A673 (cell line): ENCODE data around the gene LTN1. TPM values are rescaled to one million over a fixed set of nuclear protein-coding genes. Genes with fewer than 3 reads are reported as not detected.

ENCODE experiments used
- BruUV-seq: library from RNA; stranded (reverse); fragments of 400-500 nt; replicated peaks from 2 replicates; lab custom pipeline; 2021; lab: Mats Ljungman, UMichigan
- CTCF ChIA-PET: fragments of 300-600 bp; sonication (Branson Sonifier 250); formaldehyde crosslinking; loops from one replicate; lab custom pipeline; 2022; ENCODE audit warnings: antibody characterized with exemption; lab: Charles Lee
- POLR2A ChIA-PET: fragments of 300-600 bp; sonication (Branson Sonifier 250); formaldehyde crosslinking; loops from one replicate; lab custom pipeline; 2022; ENCODE audit warnings: antibody characterized with exemption; ENCODE audit not compliant: low non-redundant PET; lab: Charles Lee
- DNase-seq: peaks from one replicate; pipeline ENCODE4 v3.0.0-alpha.2; 2015; ENCODE audit warnings: low spot score
- H3K27ac ChIP-seq: fragments of 200-600 bp; sonication (generic); 2 replicates; pipeline ENCODE4 v1.5.1; 2016; ENCODE audit warnings: mixed run types, low read depth, mild to moderate bottlenecking, mixed read lengths, antibody characterized with exemption, low read length; ENCODE audit not compliant: poor library complexity, severe bottlenecking
- H3K27me3 ChIP-seq: fragments of 200-600 bp; sonication (generic); replicated peaks from 2 replicates; pipeline ENCODE4 v1.6.1; 2017; ENCODE audit warnings: mixed run types, low read depth, mild to moderate bottlenecking, mixed read lengths, antibody characterized with exemption, low read length; ENCODE audit not compliant: insufficient read depth, poor library complexity
- H3K36me3 ChIP-seq: fragments of 200-600 bp; sonication (generic); 2 replicates; pipeline ENCODE4 v1.6.1; 2016; ENCODE audit warnings: mixed run types, mild to moderate bottlenecking, mixed read lengths, antibody characterized with exemption, low read length; ENCODE audit not compliant: insufficient read depth, poor library complexity, severe bottlenecking
- H3K4me1 ChIP-seq: fragments of 200-600 bp; sonication (generic); 2 replicates; pipeline ENCODE4 v1.6.1; 2017; ENCODE audit warnings: mixed run types, mild to moderate bottlenecking, mixed read lengths, antibody characterized with exemption, low read length; ENCODE audit not compliant: insufficient read depth, poor library complexity, severe bottlenecking
- H3K4me3 ChIP-seq: fragments of 200-600 bp; sonication (generic); 2 replicates; pipeline ENCODE4 v1.5.1; 2016; ENCODE audit warnings: low read depth, mixed run types, mild to moderate bottlenecking, mixed read lengths, low read length; ENCODE audit not compliant: poor library complexity, severe bottlenecking
- H3K9me3 ChIP-seq: fragments of 200-600 bp; sonication (generic); 2 replicates; pipeline ENCODE4 v1.6.1; 2016; ENCODE audit warnings: mixed run types, low read depth, mild to moderate bottlenecking, mixed read lengths, antibody characterized with exemption, low read length; ENCODE audit not compliant: poor library complexity, severe bottlenecking
- CTCF ChIP-seq: fragments of 300-800, 200-600 bp; sonication (generic); conservative IDR thresholded peaks from 2 replicates; pipeline ENCODE4 v1.5.1; 2017; ENCODE audit warnings: low read depth, mild to moderate bottlenecking, antibody characterized with exemption, low read length, moderate library complexity, mixed read lengths
- EZH2 ChIP-seq: fragments of 200-600 bp; sonication (generic); IDR thresholded peaks from 2 replicates; pipeline ENCODE4 v1.6.1; 2017; ENCODE audit warnings: borderline replicate concordance, low read depth, mild to moderate bottlenecking, mixed read lengths, antibody characterized with exemption, low read length; ENCODE audit not compliant: poor library complexity, severe bottlenecking
- intact Hi-C: fragments of 100-400 bp; cut with micrococcal nuclease; formaldehyde crosslinking; loops from one replicate; pipeline ENCODE4 v1.10.0; 2022; ENCODE audit not compliant: unreplicated experiment
- total RNA-seq: library from RNA; stranded (reverse); gene quantifications from 2 replicates; pipeline ENCODE4 v1.2.3, GENCODE V29; 2021

The LTN1 gene
- total RNA-seq, 1 experiment from 2014 or later: 25.3 TPM

GRCh38 chr21:28884976-28885852 is 107.5 kb downstream of the LTN1 start:
- BruUV-seq: TSS peak; percentile 94
- Histone ChIP-seq H3K36me3 (peaks cover 12% of the 10 kb centered on the region), H3K27me3 (peaks cover 7% of the 10 kb centered on the region), H3K4me3 (peak overlapping the region; percentile 51), H3K9me3 (no peaks in the 10 kb centered on the region), H3K27ac (peak overlapping the region; percentile 83), H3K4me1 (no peaks in the 10 kb centered on the region)
- TF ChIP-seq CTCF (no peak), EZH2 (no peak)
- ChIA-PET POLR2A (no interaction called here), CTCF (no interaction called here)
- intact Hi-C loops: no loop called here
- peak; percentile 95 for DNase-seq

- intact Hi-C loops: no loop called here
- Histone ChIP-seq H3K27me3 (peaks cover 4% of the 10 kb centered on the region), H3K4me1 (no peaks in the 10 kb centered on the region), H3K4me3 (peak overlapping the region; percentile 51), H3K36me3 (peaks cover 12% of the 10 kb centered on the region), H3K27ac (peak overlapping the region; percentile 83), H3K9me3 (no peaks in the 10 kb centered on the region)
- ChIA-PET POLR2A (no interaction called here), CTCF (no interaction called here)
- TF ChIP-seq EZH2 (no peak), CTCF (no peak)
- DNase-seq: no peak
- BruUV-seq: TSS peak; percentile 73
Observed at GRCh38 chr21:28884481-28884880, 108.2 kb downstream of the LTN1 start.

GRCh38 chr21:28883931-28884330 is 108.7 kb downstream of the LTN1 start:
- H3K36me3 ChIP-seq: peaks cover 12% of the 10 kb centered on the region
- no peaks in the 10 kb centered on the region for H3K9me3 ChIP-seq
- CTCF ChIA-PET: no interaction called here
- H3K4me3 ChIP-seq: peak overlapping the region; percentile 51
- no peaks in the 10 kb centered on the region for H3K4me1 ChIP-seq
- intact Hi-C loops: no loop called here
- H3K27me3 ChIP-seq: peaks cover 1% of the 10 kb centered on the region
- POLR2A ChIA-PET: interaction anchor here (0.6 kb wide), 1 partner anchor 17 kb away, joined by 3 read pairs; no protein-coding TSS in a partner anchor
- TF ChIP-seq EZH2 (no peak), CTCF (no peak)
- no peak for DNase-seq
- BruUV-seq: no TSS peak
- no peak overlapping the region for H3K27ac ChIP-seq
